NCI-H2171 (cell line): ENCODE measurements around the gene AGTR2.
"Not testable (repeated sequence)": the region's sequence is repeated elsewhere in the genome, so short reads cannot be mapped to it uniquely, and the experiment has no call there.

Experiments
- DNase-seq: peaks from one replicate; lab custom pipeline; 2025; lab: John Stamatoyannopoulos, UW

Gene AGTR2, protein sequence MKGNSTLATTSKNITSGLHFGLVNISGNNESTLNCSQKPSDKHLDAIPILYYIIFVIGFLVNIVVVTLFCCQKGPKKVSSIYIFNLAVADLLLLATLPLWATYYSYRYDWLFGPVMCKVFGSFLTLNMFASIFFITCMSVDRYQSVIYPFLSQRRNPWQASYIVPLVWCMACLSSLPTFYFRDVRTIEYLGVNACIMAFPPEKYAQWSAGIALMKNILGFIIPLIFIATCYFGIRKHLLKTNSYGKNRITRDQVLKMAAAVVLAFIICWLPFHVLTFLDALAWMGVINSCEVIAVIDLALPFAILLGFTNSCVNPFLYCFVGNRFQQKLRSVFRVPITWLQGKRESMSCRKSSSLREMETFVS

DNA sequence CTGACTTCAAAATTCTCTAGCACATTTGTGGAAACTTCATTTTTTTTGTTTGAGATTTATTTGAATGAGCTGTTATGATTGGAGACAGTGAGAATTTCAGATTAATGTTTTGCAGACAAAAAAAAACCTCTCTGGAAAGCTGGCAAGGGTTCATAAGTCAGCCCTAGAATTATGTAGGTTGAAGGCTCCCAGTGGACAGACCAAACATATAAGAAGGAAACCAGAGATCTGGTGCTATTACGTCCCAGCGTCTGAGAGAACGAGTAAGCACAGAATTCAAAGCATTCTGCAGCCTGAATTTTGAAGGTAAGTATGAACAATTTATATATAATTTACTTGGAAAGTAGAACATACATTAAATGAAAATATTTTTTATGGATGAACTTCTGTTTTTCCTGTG lies at the start of gene AGTR2:
TSS of gene AGTR2 (plus strand) at position 234 of the 400 bp plus-strand sequence. CDS start 1,537 bp downstream, outside the sequence.
- DNase-seq = no peak

DNA sequence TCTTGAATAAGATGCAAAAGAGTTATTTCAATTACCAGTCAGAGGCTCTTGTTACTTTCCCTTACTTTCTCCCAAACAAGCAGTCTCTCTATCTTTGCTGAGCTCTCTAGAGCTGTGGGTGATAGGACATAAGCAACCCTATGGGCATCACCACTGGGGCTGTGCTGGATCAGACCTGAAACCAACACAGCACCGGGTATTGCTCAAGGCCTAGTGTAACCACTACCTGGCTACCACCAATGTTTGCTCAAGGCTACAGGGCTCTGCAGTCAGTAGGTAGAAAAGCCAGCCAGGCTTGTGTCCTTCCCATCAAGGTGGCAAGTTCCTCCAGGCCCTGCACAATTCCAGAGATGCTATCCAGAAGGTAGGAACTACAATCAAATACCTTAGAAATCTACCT lies 35.3 kb upstream of the AGTR2 start:
- DNase-seq = no peak

DNA sequence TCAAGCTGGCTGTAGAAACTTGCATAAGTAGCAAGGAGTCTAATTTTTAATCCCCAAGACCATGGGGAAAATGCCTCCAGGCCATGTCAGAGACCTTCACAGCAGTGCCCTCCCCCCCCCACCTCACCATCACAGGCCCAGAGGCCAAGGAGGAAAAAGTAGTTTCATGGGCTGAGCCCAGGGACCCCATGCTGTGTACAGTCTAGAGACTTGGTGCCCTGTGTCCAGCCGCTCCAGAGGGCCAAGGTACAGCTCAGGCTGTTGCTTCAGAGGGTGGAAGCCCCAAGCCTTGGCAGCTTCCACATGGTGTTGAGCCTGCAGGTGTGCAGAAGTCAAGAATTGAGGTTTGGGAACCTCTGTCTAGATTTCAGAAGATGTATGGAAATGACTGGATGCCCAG lies 29.3 kb upstream of the AGTR2 start:
- not testable (repeated sequence) for DNase-seq

DNA sequence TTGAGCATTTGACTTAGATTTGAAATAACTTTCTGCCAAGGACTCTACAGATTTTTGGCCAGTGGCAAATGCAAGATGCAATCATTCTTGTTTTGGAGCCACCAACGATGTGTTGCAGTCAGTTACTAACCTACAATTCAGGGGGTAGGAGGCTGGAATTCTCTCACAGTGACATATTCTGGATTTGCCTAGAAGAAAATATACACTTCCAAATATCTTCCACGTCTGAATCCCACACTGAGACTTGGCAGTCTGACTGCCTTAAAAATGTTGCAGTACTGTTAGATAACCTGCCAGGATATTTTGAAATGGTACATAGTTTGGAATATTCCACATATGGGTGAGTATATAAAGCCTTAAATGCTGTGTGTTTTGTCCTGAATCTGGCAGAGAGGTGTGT lies 27.6 kb upstream of the AGTR2 start:
- no peak for DNase-seq

DNA sequence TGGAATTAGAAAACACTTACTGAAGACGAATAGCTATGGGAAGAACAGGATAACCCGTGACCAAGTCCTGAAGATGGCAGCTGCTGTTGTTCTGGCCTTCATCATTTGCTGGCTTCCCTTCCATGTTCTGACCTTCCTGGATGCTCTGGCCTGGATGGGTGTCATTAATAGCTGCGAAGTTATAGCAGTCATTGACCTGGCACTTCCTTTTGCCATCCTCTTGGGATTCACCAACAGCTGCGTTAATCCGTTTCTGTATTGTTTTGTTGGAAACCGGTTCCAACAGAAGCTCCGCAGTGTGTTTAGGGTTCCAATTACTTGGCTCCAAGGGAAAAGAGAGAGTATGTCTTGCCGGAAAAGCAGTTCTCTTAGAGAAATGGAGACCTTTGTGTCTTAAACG lies 2.4 kb downstream of the AGTR2 start:
- DNase-seq = no peak

DNA sequence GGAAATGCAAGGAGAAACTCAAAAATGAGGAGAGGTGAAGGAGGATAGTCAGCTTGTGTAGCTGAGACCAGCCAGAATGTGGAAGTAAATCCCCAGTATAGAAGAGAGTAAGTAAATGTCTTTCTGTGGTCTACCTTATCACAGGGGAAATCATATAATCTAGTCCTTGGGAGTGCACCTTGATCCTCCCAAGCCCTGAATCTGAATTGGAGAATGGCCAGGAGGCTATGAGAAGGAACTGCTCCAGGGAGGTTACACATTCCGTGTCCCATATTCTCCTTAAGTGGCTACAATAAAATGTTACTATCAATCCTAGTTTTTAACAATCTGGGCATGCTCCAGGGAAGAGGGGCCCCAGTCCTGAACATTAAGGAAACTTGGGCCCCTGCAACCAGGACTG lies 10.8 kb downstream of the AGTR2 start:
- DNase-seq = no peak

DNA sequence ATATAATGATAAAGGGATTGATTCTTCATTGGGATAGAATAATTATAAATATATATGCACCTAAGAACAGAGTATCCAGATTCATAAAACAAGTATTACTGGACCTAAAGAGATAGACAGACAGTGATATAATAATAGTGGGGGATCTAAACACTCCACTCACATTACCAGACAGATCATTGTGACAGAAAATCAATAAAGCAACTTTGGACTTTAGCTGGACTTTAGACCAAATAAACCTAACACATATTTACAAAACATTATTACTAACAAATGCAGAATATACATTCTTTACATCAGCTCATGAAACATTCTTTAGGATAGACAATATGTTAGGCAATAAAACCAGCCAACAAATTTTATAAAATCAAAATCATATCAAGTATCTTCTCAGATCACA lies 14.6 kb downstream of the AGTR2 start:
- DNase-seq = no peak

DNA sequence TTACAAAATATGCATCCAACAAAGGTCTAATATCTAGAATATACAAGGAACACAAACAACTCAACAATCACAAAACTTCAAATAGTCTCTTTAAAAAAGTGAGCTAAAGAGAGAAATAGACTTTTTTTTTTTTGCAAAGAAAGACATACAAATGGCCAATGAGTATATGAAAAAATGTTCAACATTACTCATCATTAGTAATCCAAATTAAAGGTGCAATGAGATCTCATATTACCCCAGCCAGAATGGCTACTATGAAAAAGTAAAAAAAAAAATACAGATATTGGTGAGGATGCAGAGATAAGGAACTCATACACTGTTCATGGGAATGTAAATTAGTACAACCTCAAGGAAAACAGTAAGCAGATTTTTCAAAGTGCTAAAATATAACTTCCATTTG lies 24.1 kb downstream of the AGTR2 start:
- DNase-seq = no peak

DNA sequence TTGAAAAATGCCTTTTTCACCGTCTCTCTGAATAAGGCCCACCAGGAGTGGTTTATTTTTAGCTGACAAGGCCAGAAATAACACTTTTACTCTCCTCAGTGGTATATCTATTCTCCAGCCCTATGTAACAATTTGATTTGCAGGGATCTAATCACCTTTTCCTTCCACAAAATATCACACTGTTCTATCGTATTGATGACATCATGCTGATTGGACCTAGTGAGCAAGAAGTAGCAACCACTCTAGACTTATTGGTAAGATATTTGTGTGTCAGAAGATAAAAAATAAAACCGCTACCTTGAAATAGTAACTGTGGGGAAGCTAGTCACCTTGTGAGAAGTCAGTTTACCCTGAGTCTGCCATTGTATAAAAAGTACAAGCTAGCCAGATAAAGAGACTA lies 27.7 kb downstream of the AGTR2 start:
- no peak for DNase-seq

DNA sequence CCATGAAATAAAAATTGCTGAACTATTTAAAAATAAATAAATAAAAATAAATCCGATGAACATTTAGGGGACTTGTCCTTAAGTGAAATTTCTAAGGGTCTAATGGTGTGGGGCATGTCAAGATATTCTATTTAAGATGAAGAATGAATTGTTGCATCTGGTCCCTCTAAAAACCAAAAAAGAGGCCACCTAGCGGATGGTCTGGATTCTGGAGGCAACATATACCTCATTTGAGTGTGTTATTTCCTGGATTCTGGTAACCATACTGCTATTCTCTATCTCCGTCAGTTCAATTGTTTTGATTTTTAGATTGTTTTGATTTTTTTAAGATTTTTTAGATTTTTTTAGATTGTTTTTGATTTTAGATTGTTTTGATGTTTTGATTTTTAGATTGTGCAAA lies 28.3 kb downstream of the AGTR2 start:
- DNase-seq = no peak

DNA sequence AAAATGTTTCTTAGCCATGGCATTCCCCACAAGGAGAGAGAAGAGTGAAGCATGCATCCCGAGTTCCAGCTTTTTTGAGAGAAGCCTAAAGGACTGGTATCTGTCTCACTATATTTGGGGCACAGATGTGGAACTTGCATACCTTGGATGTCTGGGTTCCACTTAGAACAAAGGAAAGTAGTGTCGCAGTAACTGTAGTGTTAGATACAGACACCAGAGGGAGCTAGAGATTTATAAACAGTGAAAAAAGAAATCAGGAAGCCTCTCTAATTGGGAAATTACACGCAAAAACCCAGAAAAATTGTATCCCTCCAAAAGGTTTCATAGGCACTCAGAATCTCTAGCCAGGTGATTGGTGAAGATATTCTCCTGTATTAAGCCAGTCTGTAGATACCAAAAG lies 34.4 kb downstream of the AGTR2 start:
- DNase-seq = no peak

DNA sequence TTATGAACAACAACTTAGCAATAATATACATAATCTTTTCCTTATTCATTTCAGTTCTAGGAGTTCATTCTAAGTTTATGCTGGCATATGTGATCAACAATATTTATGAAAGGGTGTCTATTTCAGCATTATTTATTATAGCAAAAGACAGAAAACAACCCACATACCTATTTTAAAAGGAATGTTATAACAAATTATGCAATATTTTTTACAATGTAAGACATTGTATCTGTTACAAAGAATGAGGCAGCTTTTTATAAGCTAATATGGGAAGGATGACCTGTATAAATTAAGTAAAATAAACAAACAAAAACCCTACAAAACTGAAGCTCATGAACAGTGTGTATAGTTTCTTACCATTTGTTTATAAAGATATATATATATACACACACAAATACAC lies 42.7 kb downstream of the AGTR2 start:
- DNase-seq = no peak

DNA sequence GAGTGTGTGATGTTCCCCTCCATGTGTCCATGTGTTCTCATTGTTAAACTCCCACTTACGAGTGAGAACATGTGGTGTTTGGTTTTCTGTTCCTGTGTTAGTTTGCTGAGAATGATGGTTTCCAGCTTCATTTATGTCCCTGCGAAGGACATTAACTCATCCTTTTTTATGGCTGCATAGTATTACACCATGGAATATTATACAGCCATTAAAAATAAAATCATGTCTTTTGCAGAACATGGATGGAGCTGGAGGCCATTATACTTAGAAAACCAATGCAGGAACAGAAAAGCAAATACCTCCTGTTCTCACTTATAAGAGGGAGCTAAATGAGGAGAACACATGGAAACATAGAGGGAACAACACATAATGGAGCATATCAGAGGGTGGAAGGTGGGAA lies 46.5 kb downstream of the AGTR2 start:
- not testable (repeated sequence) for DNase-seq
